Neuronal stem cell (in vitro differentiated cells): ENCODE measurements around the gene VPS13D.
A peak's percentile ranks its signal among the peaks of the same experiment; 100 is the strongest.

ENCODE experiments used
- DNase-seq: peaks from one replicate; pipeline ENCODE4 v3.0.0-alpha.2; 2013; ENCODE audit warnings: low spot score
- H2AFZ ChIP-seq: one replicate; pipeline ENCODE4 v1.6.1; 2013; ENCODE audit warnings: mild to moderate bottlenecking, low read length, inconsistent platforms
- H2AK5ac ChIP-seq: 2 replicates; pipeline ENCODE4 v1.6.1; 2013; ENCODE audit warnings: low read depth, mild to moderate bottlenecking, inconsistent platforms, low read length, moderate library complexity, mixed read lengths
- H2BK120ac ChIP-seq: 2 replicates; pipeline ENCODE4 v1.6.1; 2013; ENCODE audit warnings: low read depth, mild to moderate bottlenecking, inconsistent platforms, low read length, moderate library complexity, mixed read lengths
- H2BK12ac ChIP-seq: one replicate; pipeline ENCODE4 v1.6.1; 2013; ENCODE audit warnings: low read length, inconsistent platforms
- H2BK15ac ChIP-seq: 2 replicates; pipeline ENCODE4 v1.6.1; 2013; ENCODE audit warnings: mild to moderate bottlenecking, low read length, inconsistent platforms, mixed read lengths
- H2BK5ac ChIP-seq: one replicate; pipeline ENCODE4 v1.6.1; 2013; ENCODE audit warnings: inconsistent platforms, mild to moderate bottlenecking, low read length, moderate library complexity
- H3K14ac ChIP-seq: one replicate; pipeline ENCODE4 v1.6.1; 2013; ENCODE audit warnings: low read length, inconsistent platforms
- H3K18ac ChIP-seq: 2 replicates; pipeline ENCODE4 v1.6.1; 2013; ENCODE audit warnings: low read length, inconsistent platforms
- H3K23ac ChIP-seq: 2 replicates; pipeline ENCODE4 v1.6.1; 2013; ENCODE audit warnings: low read depth, mild to moderate bottlenecking, mixed read lengths, low read length, inconsistent platforms; ENCODE audit not compliant: poor library complexity
- H3K27ac ChIP-seq: replicated peaks from 3 replicates; pipeline ENCODE4 v1.5.1; 2013; ENCODE audit warnings: low read length, inconsistent platforms
- H3K27me3 ChIP-seq, 3 experiments: 2 replicates each; pipeline ENCODE4 v1.6.1; 2013; ENCODE audit warnings: low read length in 3 of 3, mild to moderate bottlenecking in 2 of 3, inconsistent platforms in 1 of 3, low read depth in 1 of 3, mixed read lengths in 1 of 3, moderate library complexity in 1 of 3; ENCODE audit not compliant: control insufficient read depth in 3 of 3, insufficient read depth in 3 of 3
- H3K36me3 ChIP-seq, 2 donors: replicated peaks in 1 of 2; 2 replicates each; pipeline ENCODE4 v1.6.1; 2013; ENCODE audit warnings: low read length in 2 of 2; ENCODE audit not compliant: control insufficient read depth in 2 of 2, insufficient read depth in 2 of 2
- H3K4ac ChIP-seq: 2 replicates; pipeline ENCODE4 v1.6.1; 2013; ENCODE audit warnings: inconsistent platforms, mild to moderate bottlenecking, low read length, moderate library complexity
- H3K4me1 ChIP-seq, 2 donors: 1 replicate in 1 of 2; 2 replicates in 1 of 2; pipeline ENCODE4 v1.6.1; 2013; ENCODE audit warnings: low read length in 2 of 2, low read depth in 1 of 2; ENCODE audit not compliant: control insufficient read depth in 2 of 2, insufficient read depth in 1 of 2
- H3K4me2 ChIP-seq: one replicate; pipeline ENCODE4 v1.6.1; 2013; ENCODE audit warnings: mild to moderate bottlenecking, low read length, inconsistent platforms; ENCODE audit not compliant: insufficient read depth, poor library complexity, severe bottlenecking
- H3K4me3 ChIP-seq, 2 donors: 2 replicates each; pipeline ENCODE4 v1.5.1; 2013; ENCODE audit warnings: low read length in 2 of 2, mild to moderate bottlenecking in 2 of 2, inconsistent platforms in 1 of 2, moderate library complexity in 1 of 2
- H3K79me1 ChIP-seq: one replicate; pipeline ENCODE4 v1.6.1; 2013; ENCODE audit warnings: low read depth, mild to moderate bottlenecking, inconsistent platforms, low read length, moderate library complexity
- H3K9ac ChIP-seq: one replicate; pipeline ENCODE4 v1.6.1; 2013; ENCODE audit warnings: mild to moderate bottlenecking, low read depth, low read length, inconsistent platforms; ENCODE audit not compliant: poor library complexity
- H3K9me3 ChIP-seq, 2 donors: replicated peaks in 1 of 2; 2 replicates each; pipeline versions ENCODE3 to v1.6.1; 2013; ENCODE audit warnings: low read length in 2 of 2, mild to moderate bottlenecking in 2 of 2, inconsistent platforms in 1 of 2, low read depth in 1 of 2, mixed read lengths in 1 of 2, moderate library complexity in 1 of 2; ENCODE audit not compliant: control insufficient read depth in 2 of 2, insufficient read depth in 1 of 2
- H4K8ac ChIP-seq: one replicate; pipeline ENCODE4 v1.6.1; 2013; ENCODE audit warnings: low read depth, mild to moderate bottlenecking, inconsistent platforms, low read length, moderate library complexity
- H4K91ac ChIP-seq: one replicate; pipeline ENCODE4 v1.6.1; 2013; ENCODE audit warnings: low read length, low read depth, mild to moderate bottlenecking, inconsistent platforms; ENCODE audit not compliant: poor library complexity
- WGBS, 2 donors: extraction: QIAGEN DNeasy Blood & Tissue Kit; methylation state at CpG; one replicate each; pipeline ENCODE4 v1.1.7; 2013; ENCODE audit warnings: missing lambda C conversion rate in 2 of 2, mixed read lengths in 1 of 2; ENCODE audit not compliant: insufficient read length in 2 of 2, insufficient replicate concordance in 1 of 2; ENCODE audit errors: extremely low coverage in 2 of 2; 5-methylcytosine and 5-hydroxymethylcytosine counted together

Gene VPS13D

GRCh38 chr1:12555411-12556367 lies 325.9 kb downstream of the VPS13D start:
- H2BK15ac ChIP-seq = peak overlapping the region; percentile 71
- no peaks in the 10 kb centered on the region for H3K36me3 ChIP-seq
- H4K91ac ChIP-seq = no peak overlapping the region
- no peak overlapping the region for H2AFZ ChIP-seq
- H3K9me3 ChIP-seq = peaks cover 0 to 2% of the 10 kb centered on the region in 2 donors
- peak overlapping the region; percentile 61 for H3K18ac ChIP-seq
- H2BK120ac ChIP-seq = no peak overlapping the region
- no peaks in the 10 kb centered on the region for H3K79me1 ChIP-seq
- no peak for DNase-seq
- no peak overlapping the region for H4K8ac ChIP-seq
- H3K4ac ChIP-seq = no peak overlapping the region
- H3K4me3 ChIP-seq = no peak overlapping the region
- no peak overlapping the region for H2BK12ac ChIP-seq
- peaks cover 2 to 21% of the 10 kb centered on the region in 2 donors for H3K4me1 ChIP-seq
- no CpG with 5 or more reads among the region's 13 CpGs for WGBS, 2 donors
- H3K9ac ChIP-seq = no peak overlapping the region
- H3K27me3 ChIP-seq = no peaks in the 10 kb centered on the region
- no peak overlapping the region for H3K4me2 ChIP-seq
- no peak overlapping the region for H3K27ac ChIP-seq
- peak overlapping the region; percentile 64 for H2AK5ac ChIP-seq
- H3K23ac ChIP-seq = peak overlapping the region; percentile 4
- H2BK5ac ChIP-seq = peak overlapping the region; percentile 94
- no peak overlapping the region for H3K14ac ChIP-seq

- peak overlapping the region; percentile 82 for H2BK12ac ChIP-seq
- H4K8ac ChIP-seq = no peak overlapping the region
- H3K4me3 ChIP-seq = no peak overlapping the region
- H3K4me1 ChIP-seq = peaks cover 2 to 21% of the 10 kb centered on the region in 2 donors
- DNase-seq = no peak
- peak overlapping the region; percentile 53 for H2BK120ac ChIP-seq
- H3K9me3 ChIP-seq = peaks cover 0 to 2% of the 10 kb centered on the region in 2 donors
- H2AK5ac ChIP-seq = peak overlapping the region; percentile 92
- no peak overlapping the region for H3K14ac ChIP-seq
- H3K18ac ChIP-seq = peak overlapping the region; percentile 80
- peak overlapping the region; percentile 81 for H3K27ac ChIP-seq
- no peak overlapping the region for H3K4me2 ChIP-seq
- H3K79me1 ChIP-seq = no peaks in the 10 kb centered on the region
- H3K27me3 ChIP-seq = no peaks in the 10 kb centered on the region
- H4K91ac ChIP-seq = no peak overlapping the region
- H3K4ac ChIP-seq = no peak overlapping the region
- WGBS, 2 donors = no CpG with 5 or more reads among the region's 9 CpGs
- H2BK5ac ChIP-seq = peak overlapping the region; percentile 94
- no peak overlapping the region for H3K9ac ChIP-seq
- no peak overlapping the region for H2BK15ac ChIP-seq
- no peak overlapping the region for H3K23ac ChIP-seq
- H3K36me3 ChIP-seq = no peaks in the 10 kb centered on the region
- H2AFZ ChIP-seq = no peak overlapping the region
These were observed 326.6 kb downstream of the VPS13D start for GRCh38 chr1:12556368-12556930.

- Histone ChIP-seq H2AK5ac (peak overlapping the region; percentile 92), H3K4me1 (peaks cover 2 to 18% of the 10 kb centered on the region in 2 donors), H3K4me2 (no peak overlapping the region), H3K27ac (peak overlapping the region; percentile 81), H3K27me3 (no peaks in the 10 kb centered on the region), H3K14ac (no peak overlapping the region), H3K18ac (peak overlapping the region; percentile 80), H3K4me3 (no peak overlapping the region), H2AFZ (no peak overlapping the region), H3K36me3 (no peaks in the 10 kb centered on the region), H3K4ac (no peak overlapping the region), H3K9ac (no peak overlapping the region), H2BK12ac (peak overlapping the region; percentile 82), H3K23ac (no peak overlapping the region), H4K91ac (no peak overlapping the region), H4K8ac (no peak overlapping the region), H3K9me3 (peaks cover 0 to 2% of the 10 kb centered on the region in 2 donors), H2BK15ac (peak overlapping the region; percentile 38), H2BK5ac (peak overlapping the region; percentile 94), H2BK120ac (peak overlapping the region; percentile 53), H3K79me1 (no peaks in the 10 kb centered on the region)
- WGBS, 2 donors = no CpG with 5 or more reads among the region's 17 CpGs
- DNase-seq = no peak
These were observed 327.4 kb downstream of the VPS13D start for GRCh38 chr1:12556957-12557935.
